ENCODE results near the gene BRF1. TPM values are rescaled to one million over a fixed set of nuclear protein-coding genes. Genes with fewer than 3 reads are reported as not detected.

The BRF1 gene
- polyA plus RNA-seq, 1 of the 3 experiments (the other 2 are of a cell fraction) = 15.7 TPM

DNA sequence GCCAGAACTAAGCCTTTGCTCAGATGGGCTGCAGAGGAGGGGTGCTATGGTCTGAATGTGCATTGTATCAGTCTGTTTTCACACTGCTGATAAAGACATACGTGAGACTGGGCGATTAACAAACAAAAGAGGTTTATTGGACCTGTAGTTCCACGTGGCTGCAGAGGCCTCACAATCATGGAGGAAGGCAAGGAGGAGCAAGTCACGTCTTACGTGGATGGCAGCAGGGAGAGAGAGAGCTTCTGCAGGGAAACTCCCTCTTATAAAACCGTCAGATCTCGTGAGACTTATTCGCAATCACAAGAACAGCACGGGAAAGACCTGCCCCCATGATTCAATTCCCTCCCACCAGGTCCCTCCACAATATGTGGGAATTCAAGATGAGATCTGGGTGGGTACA is 3.8 kb upstream of the BRF1 start:
- H3K27me3 ChIP-seq (ENCODE audit: insufficient read depth) = no peaks in the 10 kb centered on the region
- ChIA-PET CTCF (interaction anchor here (1.1 kb wide), 1 partner anchor 9 kb away, joined by 3 read pairs; the partner anchor contains the start of gene PACS2), POLR2A (no interaction called here)
- no peak for DNase-seq
- no peak overlapping the region for H3K4me2 ChIP-seq
- H3K27ac ChIP-seq (ENCODE audit: low read depth in 2 of 2, low read length in 1 of 2) = no peak overlapping the region
- peaks cover 0 to 3% of the 10 kb centered on the region in 2 experiments; a peak in 1 of 4 replicates for H3K4me1 ChIP-seq (ENCODE audit: control insufficient read depth in 1 of 2, insufficient read depth in 2 of 2, low read depth in 1 of 2, low read length in 1 of 2)
- 89% methylated on average over 9 of the region's 9 CpGs for WGBS (ENCODE audit: low lambda C conversion rate)
- peaks cover 3% of the 10 kb centered on the region for H3F3A ChIP-seq (replicated peaks; ENCODE audit: insufficient read depth)
- no peaks in the 10 kb centered on the region for H3K9me2 ChIP-seq
- H3K9me3 ChIP-seq = no peaks in the 10 kb centered on the region
- no peak overlapping the region for H2AFZ ChIP-seq (ENCODE audit: low read depth)
- TF ChIP-seq RXRA (IDR thresholded peaks at IDR 0.05; ENCODE audit: borderline replicate concordance, low read depth) = no peak
- no peak for TF ChIP-seq CHD2 (IDR thresholded peaks at IDR 0.05; ENCODE audit: low read length, partially characterized antibody)
- peaks cover 6% of the 10 kb centered on the region for H3K79me2 ChIP-seq (ENCODE audit: insufficient read depth)
- H3K36me3 ChIP-seq (replicated peaks in 1 of 2; ENCODE audit: control insufficient read depth in 1 of 2, insufficient read depth in 2 of 2, low read length in 1 of 2) = no peaks in the 10 kb centered on the region
- H3K9ac ChIP-seq = no peak overlapping the region
- H3K4me3 ChIP-seq (ENCODE audit: low read depth in 2 of 2, low read length in 1 of 2) = no peak overlapping the region
- H4K20me1 ChIP-seq (ENCODE audit: insufficient read depth) = peaks cover 3% of the 10 kb centered on the region; the same call in 1 of the 2 replicates

GRCh38 chr14:105303949-105304348 is 3.1 kb upstream of the BRF1 start:
- ChIA-PET CTCF (interaction anchor here (0.5 to 1.2 kb wide), 3 partner anchors 9 to 150 kb away, joined by 3 read pairs; no protein-coding TSS in a partner anchor), POLR2A (interaction anchor here (0.8 kb wide), 1 partner anchor 8 kb away, joined by 3 read pairs; no protein-coding TSS in a partner anchor)
- no peaks in the 10 kb centered on the region for H3K9me3 ChIP-seq
- WGBS (ENCODE audit: low lambda C conversion rate) = 70% methylated on average over 4 of the region's 6 CpGs
- H3K4me2 ChIP-seq = no peak overlapping the region
- H3K9me2 ChIP-seq = no peaks in the 10 kb centered on the region
- no peaks in the 10 kb centered on the region for H3K27me3 ChIP-seq (ENCODE audit: insufficient read depth)
- DNase-seq = no peak
- H2AFZ ChIP-seq (ENCODE audit: low read depth) = no peak overlapping the region
- H3K36me3 ChIP-seq (replicated peaks in 1 of 2; ENCODE audit: control insufficient read depth in 1 of 2, insufficient read depth in 2 of 2, low read length in 1 of 2) = no peaks in the 10 kb centered on the region
- TF ChIP-seq POLR2AphosphoS5 (IDR thresholded peaks at IDR 0.05; ENCODE audit: low read depth, low read length) (no peak), RFX5 (IDR thresholded peaks at IDR 0.05; ENCODE audit: low read length) (no peak), NFIC (IDR thresholded peaks at IDR 0.05; ENCODE audit: borderline replicate concordance) (no peak), RXRA (IDR thresholded peaks at IDR 0.05; ENCODE audit: borderline replicate concordance, low read depth) (no peak), USF2 (IDR thresholded peaks at IDR 0.05; ENCODE audit: borderline replicate concordance, low read depth, low read length) (no peak), TCF12 (IDR thresholded peaks at IDR 0.05) (no peak), SMC3 (IDR thresholded peaks at IDR 0.05; ENCODE audit: low read depth, low read length) (no peak), MEF2A (IDR thresholded peaks at IDR 0.05; ENCODE audit: borderline replicate concordance, low read depth) (no peak), TEAD4 (IDR thresholded peaks at IDR 0.05; ENCODE audit: borderline replicate concordance, insufficient read depth) (no peak), MXI1 (IDR thresholded peaks at IDR 0.05; ENCODE audit: low read depth, low read length) (no peak), GABPA (IDR thresholded peaks at IDR 0.05; ENCODE audit: low read depth) (no peak), RCOR1 (IDR thresholded peaks at IDR 0.05; ENCODE audit: low read length) (no peak), RAD21 (IDR thresholded peaks at IDR 0.05; ENCODE audit: low read length) (no peak), FOXJ3 (CRISPR knock-in tag; IDR thresholded peaks at IDR 0.05) (no peak), SIN3A (IDR thresholded peaks at IDR 0.05; ENCODE audit: borderline replicate concordance, low read depth, low read length) (no peak), JUND (IDR thresholded peaks at IDR 0.05) (no peak)
- TF ChIP-seq, protein P1, sequence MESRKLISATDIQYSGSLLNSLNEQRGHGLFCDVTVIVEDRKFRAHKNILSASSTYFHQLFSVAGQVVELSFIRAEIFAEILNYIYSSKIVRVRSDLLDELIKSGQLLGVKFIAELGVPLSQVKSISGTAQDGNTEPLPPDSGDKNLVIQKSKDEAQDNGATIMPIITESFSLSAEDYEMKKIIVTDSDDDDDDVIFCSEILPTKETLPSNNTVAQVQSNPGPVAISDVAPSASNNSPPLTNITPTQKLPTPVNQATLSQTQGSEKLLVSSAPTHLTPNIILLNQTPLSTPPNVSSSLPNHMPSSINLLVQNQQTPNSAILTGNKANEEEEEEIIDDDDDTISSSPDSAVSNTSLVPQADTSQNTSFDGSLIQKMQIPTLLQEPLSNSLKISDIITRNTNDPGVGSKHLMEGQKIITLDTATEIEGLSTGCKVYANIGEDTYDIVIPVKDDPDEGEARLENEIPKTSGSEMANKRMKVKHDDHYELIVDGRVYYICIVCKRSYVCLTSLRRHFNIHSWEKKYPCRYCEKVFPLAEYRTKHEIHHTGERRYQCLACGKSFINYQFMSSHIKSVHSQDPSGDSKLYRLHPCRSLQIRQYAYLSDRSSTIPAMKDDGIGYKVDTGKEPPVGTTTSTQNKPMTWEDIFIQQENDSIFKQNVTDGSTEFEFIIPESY (IDR thresholded peaks at IDR 0.05; ENCODE audit: borderline replicate concordance, low read depth) = no peak
- TF ChIP-seq, protein P2, sequence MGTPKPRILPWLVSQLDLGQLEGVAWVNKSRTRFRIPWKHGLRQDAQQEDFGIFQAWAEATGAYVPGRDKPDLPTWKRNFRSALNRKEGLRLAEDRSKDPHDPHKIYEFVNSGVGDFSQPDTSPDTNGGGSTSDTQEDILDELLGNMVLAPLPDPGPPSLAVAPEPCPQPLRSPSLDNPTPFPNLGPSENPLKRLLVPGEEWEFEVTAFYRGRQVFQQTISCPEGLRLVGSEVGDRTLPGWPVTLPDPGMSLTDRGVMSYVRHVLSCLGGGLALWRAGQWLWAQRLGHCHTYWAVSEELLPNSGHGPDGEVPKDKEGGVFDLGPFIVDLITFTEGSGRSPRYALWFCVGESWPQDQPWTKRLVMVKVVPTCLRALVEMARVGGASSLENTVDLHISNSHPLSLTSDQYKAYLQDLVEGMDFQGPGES (IDR thresholded peaks at IDR 0.05; ENCODE audit: low read depth, low read length) = no peak
- TF ChIP-seq, protein P3, sequence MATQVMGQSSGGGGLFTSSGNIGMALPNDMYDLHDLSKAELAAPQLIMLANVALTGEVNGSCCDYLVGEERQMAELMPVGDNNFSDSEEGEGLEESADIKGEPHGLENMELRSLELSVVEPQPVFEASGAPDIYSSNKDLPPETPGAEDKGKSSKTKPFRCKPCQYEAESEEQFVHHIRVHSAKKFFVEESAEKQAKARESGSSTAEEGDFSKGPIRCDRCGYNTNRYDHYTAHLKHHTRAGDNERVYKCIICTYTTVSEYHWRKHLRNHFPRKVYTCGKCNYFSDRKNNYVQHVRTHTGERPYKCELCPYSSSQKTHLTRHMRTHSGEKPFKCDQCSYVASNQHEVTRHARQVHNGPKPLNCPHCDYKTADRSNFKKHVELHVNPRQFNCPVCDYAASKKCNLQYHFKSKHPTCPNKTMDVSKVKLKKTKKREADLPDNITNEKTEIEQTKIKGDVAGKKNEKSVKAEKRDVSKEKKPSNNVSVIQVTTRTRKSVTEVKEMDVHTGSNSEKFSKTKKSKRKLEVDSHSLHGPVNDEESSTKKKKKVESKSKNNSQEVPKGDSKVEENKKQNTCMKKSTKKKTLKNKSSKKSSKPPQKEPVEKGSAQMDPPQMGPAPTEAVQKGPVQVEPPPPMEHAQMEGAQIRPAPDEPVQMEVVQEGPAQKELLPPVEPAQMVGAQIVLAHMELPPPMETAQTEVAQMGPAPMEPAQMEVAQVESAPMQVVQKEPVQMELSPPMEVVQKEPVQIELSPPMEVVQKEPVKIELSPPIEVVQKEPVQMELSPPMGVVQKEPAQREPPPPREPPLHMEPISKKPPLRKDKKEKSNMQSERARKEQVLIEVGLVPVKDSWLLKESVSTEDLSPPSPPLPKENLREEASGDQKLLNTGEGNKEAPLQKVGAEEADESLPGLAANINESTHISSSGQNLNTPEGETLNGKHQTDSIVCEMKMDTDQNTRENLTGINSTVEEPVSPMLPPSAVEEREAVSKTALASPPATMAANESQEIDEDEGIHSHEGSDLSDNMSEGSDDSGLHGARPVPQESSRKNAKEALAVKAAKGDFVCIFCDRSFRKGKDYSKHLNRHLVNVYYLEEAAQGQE (IDR thresholded peaks at IDR 0.05; ENCODE audit: low read depth, low read length) = no peak
- H3F3A ChIP-seq (replicated peaks; ENCODE audit: insufficient read depth) = peaks cover 3% of the 10 kb centered on the region
- H3K27ac ChIP-seq (ENCODE audit: low read depth in 2 of 2, low read length in 1 of 2) = no peak overlapping the region
- H3K4me3 ChIP-seq (ENCODE audit: low read depth in 2 of 2, low read length in 1 of 2) = no peak overlapping the region
- H3K4me1 ChIP-seq (ENCODE audit: control insufficient read depth in 1 of 2, insufficient read depth in 2 of 2, low read depth in 1 of 2, low read length in 1 of 2) = peaks cover 0 to 3% of the 10 kb centered on the region in 2 experiments; a peak in 1 of 4 replicates
- H4K20me1 ChIP-seq (ENCODE audit: insufficient read depth) = peaks cover 9% of the 10 kb centered on the region; the same call in 1 of the 2 replicates
- H3K79me2 ChIP-seq (ENCODE audit: insufficient read depth) = peaks cover 13% of the 10 kb centered on the region
- H3K9ac ChIP-seq = no peak overlapping the region

All from SK-N-SH (cell line).